ENCODE measurements around the gene PLPPR5.

Gene PLPPR5

GRCh38 chr1:98947071-98947470 lies 57.6 kb downstream of the PLPPR5 start:
- Histone ChIP-seq H3K4me1 (ENCODE audit: control insufficient read depth in 2 of 2, insufficient read depth in 1 of 2, low read depth in 1 of 2, low read length in 2 of 2) (peaks cover 8 to 15% of the 10 kb centered on the region in 2 donors), H2BK5ac (ENCODE audit: low read length) (no peak overlapping the region), H2AFZ (ENCODE audit: low read length) (no peak overlapping the region), H2BK15ac (ENCODE audit: low read length) (no peak overlapping the region), H3K27ac (replicated peaks; ENCODE audit: low read length) (no peak overlapping the region), H3K18ac (ENCODE audit: low read length) (no peak overlapping the region), H4K91ac (ENCODE audit: low read depth, low read length, poor library complexity) (no peak overlapping the region), H2AK5ac (ENCODE audit: low read depth, low read length) (no peak overlapping the region), H3K9ac (ENCODE audit: low read depth, low read length, poor library complexity) (no peak overlapping the region), H3K36me3 (replicated peaks in 1 of 2; ENCODE audit: control insufficient read depth in 2 of 2, insufficient read depth in 2 of 2, low read length in 2 of 2) (no peaks in the 10 kb centered on the region), H3K9me3 (replicated peaks in 1 of 2; ENCODE audit: control insufficient read depth in 2 of 2, insufficient read depth in 1 of 2, low read depth in 1 of 2, low read length in 2 of 2) (no peaks in the 10 kb centered on the region), H4K8ac (ENCODE audit: low read depth, low read length) (no peak overlapping the region), H3K27me3 (ENCODE audit: control insufficient read depth in 3 of 3, insufficient read depth in 3 of 3, low read depth in 1 of 3, low read length in 3 of 3) (no peaks in the 10 kb centered on the region), H2BK12ac (ENCODE audit: low read length) (no peak overlapping the region), H3K79me1 (ENCODE audit: low read depth, low read length) (no peaks in the 10 kb centered on the region), H3K4ac (ENCODE audit: low read length) (no peak overlapping the region), H3K4me3 (ENCODE audit: low read length in 2 of 2) (no peak overlapping the region), H3K14ac (ENCODE audit: low read length) (no peak overlapping the region), H3K23ac (ENCODE audit: low read depth, low read length, poor library complexity) (no peak overlapping the region), H2BK120ac (ENCODE audit: low read depth, low read length) (no peak overlapping the region), H3K4me2 (ENCODE audit: insufficient read depth, low read length, poor library complexity, severe bottlenecking) (no peak overlapping the region)
- DNase-seq (ENCODE audit: low spot score) = no peak
- WGBS, 2 donors (ENCODE audit: extremely low coverage in 2 of 2, insufficient read length in 2 of 2, insufficient replicate concordance in 1 of 2) = no CpG with 5 or more reads among the region's 3 CpGs

- H2AK5ac ChIP-seq (ENCODE audit: low read depth, low read length) = no peak overlapping the region
- H3K9ac ChIP-seq (ENCODE audit: low read depth, low read length, poor library complexity) = no peak overlapping the region
- H3K14ac ChIP-seq (ENCODE audit: low read length) = no peak overlapping the region
- no peaks in the 10 kb centered on the region for H3K36me3 ChIP-seq (replicated peaks in 1 of 2; ENCODE audit: control insufficient read depth in 2 of 2, insufficient read depth in 2 of 2, low read length in 2 of 2)
- no peak overlapping the region for H3K18ac ChIP-seq (ENCODE audit: low read length)
- no peak overlapping the region for H3K4me2 ChIP-seq (ENCODE audit: insufficient read depth, low read length, poor library complexity, severe bottlenecking)
- no peaks in the 10 kb centered on the region for H3K79me1 ChIP-seq (ENCODE audit: low read depth, low read length)
- no peak overlapping the region for H2BK5ac ChIP-seq (ENCODE audit: low read length)
- no peak overlapping the region for H4K91ac ChIP-seq (ENCODE audit: low read depth, low read length, poor library complexity)
- H3K27ac ChIP-seq (replicated peaks; ENCODE audit: low read length) = no peak overlapping the region
- no CpG with 5 or more reads among the region's 4 CpGs for WGBS, 2 donors (ENCODE audit: extremely low coverage in 2 of 2, insufficient read length in 2 of 2, insufficient replicate concordance in 1 of 2)
- no peak overlapping the region for H2AFZ ChIP-seq (ENCODE audit: low read length)
- H3K9me3 ChIP-seq (replicated peaks in 1 of 2; ENCODE audit: control insufficient read depth in 2 of 2, insufficient read depth in 1 of 2, low read depth in 1 of 2, low read length in 2 of 2) = peaks cover 0 to 3% of the 10 kb centered on the region in 2 donors
- H4K8ac ChIP-seq (ENCODE audit: low read depth, low read length) = no peak overlapping the region
- no peaks in the 10 kb centered on the region for H3K27me3 ChIP-seq (ENCODE audit: control insufficient read depth in 3 of 3, insufficient read depth in 3 of 3, low read depth in 1 of 3, low read length in 3 of 3)
- H2BK15ac ChIP-seq (ENCODE audit: low read length) = no peak overlapping the region
- no peak for DNase-seq (ENCODE audit: low spot score)
- H2BK120ac ChIP-seq (ENCODE audit: low read depth, low read length) = no peak overlapping the region
- H2BK12ac ChIP-seq (ENCODE audit: low read length) = no peak overlapping the region
- H3K4me1 ChIP-seq (ENCODE audit: control insufficient read depth in 2 of 2, insufficient read depth in 1 of 2, low read depth in 1 of 2, low read length in 2 of 2) = peaks cover 0 to 1% of the 10 kb centered on the region in 2 donors
- H3K4ac ChIP-seq (ENCODE audit: low read length) = no peak overlapping the region
- no peak overlapping the region for H3K4me3 ChIP-seq (ENCODE audit: low read length in 2 of 2)
- no peak overlapping the region for H3K23ac ChIP-seq (ENCODE audit: low read depth, low read length, poor library complexity)
These were observed 64.0 kb downstream of the PLPPR5 start for GRCh38 chr1:98940722-98941079.

- H2BK15ac ChIP-seq (ENCODE audit: low read length) = no peak overlapping the region
- no peak overlapping the region for H4K91ac ChIP-seq (ENCODE audit: low read depth, low read length, poor library complexity)
- no peak overlapping the region for H2AFZ ChIP-seq (ENCODE audit: low read length)
- H3K23ac ChIP-seq (ENCODE audit: low read depth, low read length, poor library complexity) = no peak overlapping the region
- H3K4me3 ChIP-seq (ENCODE audit: low read length in 2 of 2) = no peak overlapping the region
- no peak overlapping the region for H4K8ac ChIP-seq (ENCODE audit: low read depth, low read length)
- H3K4me1 ChIP-seq (ENCODE audit: control insufficient read depth in 2 of 2, insufficient read depth in 1 of 2, low read depth in 1 of 2, low read length in 2 of 2) = peaks cover 0 to 1% of the 10 kb centered on the region in 2 donors
- no peaks in the 10 kb centered on the region for H3K79me1 ChIP-seq (ENCODE audit: low read depth, low read length)
- no peak overlapping the region for H3K27ac ChIP-seq (replicated peaks; ENCODE audit: low read length)
- no peak overlapping the region for H3K4ac ChIP-seq (ENCODE audit: low read length)
- WGBS, 2 donors (ENCODE audit: extremely low coverage in 2 of 2, insufficient read length in 2 of 2, insufficient replicate concordance in 1 of 2) = no CpG with 5 or more reads among the region's 4 CpGs
- H2BK120ac ChIP-seq (ENCODE audit: low read depth, low read length) = no peak overlapping the region
- no peak overlapping the region for H3K18ac ChIP-seq (ENCODE audit: low read length)
- no peak overlapping the region for H3K14ac ChIP-seq (ENCODE audit: low read length)
- no peak overlapping the region for H2BK12ac ChIP-seq (ENCODE audit: low read length)
- no peak overlapping the region for H2AK5ac ChIP-seq (ENCODE audit: low read depth, low read length)
- no peak overlapping the region for H3K9ac ChIP-seq (ENCODE audit: low read depth, low read length, poor library complexity)
- no peak overlapping the region for H3K4me2 ChIP-seq (ENCODE audit: insufficient read depth, low read length, poor library complexity, severe bottlenecking)
- peaks cover 0 to 3% of the 10 kb centered on the region in 2 donors for H3K9me3 ChIP-seq (replicated peaks in 1 of 2; ENCODE audit: control insufficient read depth in 2 of 2, insufficient read depth in 1 of 2, low read depth in 1 of 2, low read length in 2 of 2)
- H2BK5ac ChIP-seq (ENCODE audit: low read length) = no peak overlapping the region
- DNase-seq (ENCODE audit: low spot score) = no peak
- H3K36me3 ChIP-seq (replicated peaks in 1 of 2; ENCODE audit: control insufficient read depth in 2 of 2, insufficient read depth in 2 of 2, low read length in 2 of 2) = no peaks in the 10 kb centered on the region
- no peaks in the 10 kb centered on the region for H3K27me3 ChIP-seq (ENCODE audit: control insufficient read depth in 3 of 3, insufficient read depth in 3 of 3, low read depth in 1 of 3, low read length in 3 of 3)
These were observed 64.5 kb downstream of the PLPPR5 start for GRCh38 chr1:98940069-98940721.

GRCh38 chr1:98939471-98939870 lies 65.2 kb downstream of the PLPPR5 start:
- no peak for DNase-seq (ENCODE audit: low spot score)
- Histone ChIP-seq H4K8ac (ENCODE audit: low read depth, low read length) (no peak overlapping the region), H3K23ac (ENCODE audit: low read depth, low read length, poor library complexity) (no peak overlapping the region), H2BK5ac (ENCODE audit: low read length) (no peak overlapping the region), H3K36me3 (replicated peaks in 1 of 2; ENCODE audit: control insufficient read depth in 2 of 2, insufficient read depth in 2 of 2, low read length in 2 of 2) (no peaks in the 10 kb centered on the region), H3K27ac (replicated peaks; ENCODE audit: low read length) (no peak overlapping the region), H2BK120ac (ENCODE audit: low read depth, low read length) (no peak overlapping the region), H2AK5ac (ENCODE audit: low read depth, low read length) (no peak overlapping the region), H3K9me3 (replicated peaks in 1 of 2; ENCODE audit: control insufficient read depth in 2 of 2, insufficient read depth in 1 of 2, low read depth in 1 of 2, low read length in 2 of 2) (peaks cover 0 to 3% of the 10 kb centered on the region in 2 donors), H2AFZ (ENCODE audit: low read length) (no peak overlapping the region), H3K4me1 (ENCODE audit: control insufficient read depth in 2 of 2, insufficient read depth in 1 of 2, low read depth in 1 of 2, low read length in 2 of 2) (no peaks in the 10 kb centered on the region), H2BK15ac (ENCODE audit: low read length) (no peak overlapping the region), H3K9ac (ENCODE audit: low read depth, low read length, poor library complexity) (no peak overlapping the region), H3K79me1 (ENCODE audit: low read depth, low read length) (no peaks in the 10 kb centered on the region), H3K4me2 (ENCODE audit: insufficient read depth, low read length, poor library complexity, severe bottlenecking) (no peak overlapping the region), H4K91ac (ENCODE audit: low read depth, low read length, poor library complexity) (no peak overlapping the region), H3K4me3 (ENCODE audit: low read length in 2 of 2) (no peak overlapping the region), H2BK12ac (ENCODE audit: low read length) (no peak overlapping the region), H3K27me3 (ENCODE audit: control insufficient read depth in 3 of 3, insufficient read depth in 3 of 3, low read depth in 1 of 3, low read length in 3 of 3) (no peaks in the 10 kb centered on the region), H3K18ac (ENCODE audit: low read length) (no peak overlapping the region), H3K4ac (ENCODE audit: low read length) (no peak overlapping the region), H3K14ac (ENCODE audit: low read length) (no peak overlapping the region)
- WGBS, 2 donors (ENCODE audit: extremely low coverage in 2 of 2, insufficient read length in 2 of 2, insufficient replicate concordance in 1 of 2) = no CpG with 5 or more reads among the region's 5 CpGs

Data from neuronal stem cell (in vitro differentiated cells).